ENCODE measurements around the gene ALOXE3. TPM values are rescaled to one million over a fixed set of nuclear protein-coding genes. Genes with fewer than 3 reads are reported as not detected.

The ALOXE3 gene
- total RNA-seq, 2 donors from 2014 or later, result not detected

- DNase-seq, result peak; percentile 33 to 42
Measured at GRCh38 chr17:8151641-8152111, 33.4 kb upstream of the ALOXE3 start.

GRCh38 chr17:8151120-8151640, 32.9 kb upstream of the ALOXE3 start:
- peaks cover 5 to 19% of the 10 kb centered on the region in 2 donors for H3K36me3 Mint-ChIP-seq (ENCODE audit: insufficient read depth in 2 of 2)
- H3K27me3 Mint-ChIP-seq (ENCODE audit: low read depth), result no peaks in the 10 kb centered on the region
- peak; percentile 88 to 90 for DNase-seq
- peak; percentile 46 to 51 for ATAC-seq (replicated peaks in 1 of 2)
- H3K4me3 Mint-ChIP-seq, result no peak overlapping the region
- peak overlapping the region; percentile 85 for H3K27ac Mint-ChIP-seq
- H3K4me1 Mint-ChIP-seq (ENCODE audit: low read depth), result peaks cover 11% of the 10 kb centered on the region
- no peaks in the 10 kb centered on the region for H3K9me3 Mint-ChIP-seq

More at GRCh38 chr17:8151641-8152111, 33.4 kb upstream of the ALOXE3 start:
- ATAC-seq (replicated peaks in 1 of 2), result no peak
- Mint-ChIP-seq H3K4me3 (no peak overlapping the region), H3K27me3 (ENCODE audit: low read depth) (no peaks in the 10 kb centered on the region), H3K4me1 (ENCODE audit: low read depth) (peaks cover 11% of the 10 kb centered on the region), H3K36me3 (ENCODE audit: insufficient read depth in 2 of 2) (peaks cover 3 to 16% of the 10 kb centered on the region in 2 donors), H3K9me3 (no peaks in the 10 kb centered on the region), H3K27ac (peak overlapping the region; percentile 85)

GRCh38 chr17:8150194-8151119, 32.1 kb upstream of the ALOXE3 start:
- Mint-ChIP-seq H3K27ac (peak overlapping the region; percentile 52), H3K4me1 (ENCODE audit: low read depth) (peaks cover 11% of the 10 kb centered on the region), H3K27me3 (ENCODE audit: low read depth) (no peaks in the 10 kb centered on the region), H3K4me3 (peak overlapping the region in 1 of 2 donors; percentile 58), H3K9me3 (no peaks in the 10 kb centered on the region), H3K36me3 (ENCODE audit: insufficient read depth in 2 of 2) (peaks cover 5 to 24% of the 10 kb centered on the region in 2 donors)
- DNase-seq (no peak), ATAC-seq (replicated peaks in 1 of 2) (no peak)

GRCh38 chr17:8149419-8150193, 31.3 kb upstream of the ALOXE3 start:
- peaks cover 11% of the 10 kb centered on the region for H3K4me1 Mint-ChIP-seq (ENCODE audit: low read depth)
- ATAC-seq (replicated peaks in 1 of 2), result no peak
- peaks cover 5 to 27% of the 10 kb centered on the region in 2 donors for H3K36me3 Mint-ChIP-seq (ENCODE audit: insufficient read depth in 2 of 2)
- no peaks in the 10 kb centered on the region for H3K9me3 Mint-ChIP-seq
- peak overlapping the region; percentile 57 for H3K27ac Mint-ChIP-seq
- H3K27me3 Mint-ChIP-seq (ENCODE audit: low read depth), result no peaks in the 10 kb centered on the region
- peak overlapping the region; percentile 53 to 58 for H3K4me3 Mint-ChIP-seq
- DNase-seq, result no peak

GRCh38 chr17:8148560-8148959, 30.2 kb upstream of the ALOXE3 start:
- Mint-ChIP-seq H3K4me1 (ENCODE audit: low read depth) (peaks cover 11% of the 10 kb centered on the region), H3K9me3 (no peaks in the 10 kb centered on the region), H3K27ac (no peak overlapping the region), H3K4me3 (no peak overlapping the region), H3K36me3 (ENCODE audit: insufficient read depth in 2 of 2) (peaks cover 5 to 27% of the 10 kb centered on the region in 2 donors), H3K27me3 (ENCODE audit: low read depth) (no peaks in the 10 kb centered on the region)
- DNase-seq, result no peak
- no peak for ATAC-seq (replicated peaks in 1 of 2)

- DNase-seq, result no peak
- no peaks in the 10 kb centered on the region for H3K9me3 Mint-ChIP-seq
- H3K4me3 Mint-ChIP-seq, result no peak overlapping the region
- H3K27ac Mint-ChIP-seq, result no peak overlapping the region
- peaks cover 11% of the 10 kb centered on the region for H3K4me1 Mint-ChIP-seq (ENCODE audit: low read depth)
- H3K27me3 Mint-ChIP-seq (ENCODE audit: low read depth), result no peaks in the 10 kb centered on the region
- peaks cover 5 to 27% of the 10 kb centered on the region in 2 donors for H3K36me3 Mint-ChIP-seq (ENCODE audit: insufficient read depth in 2 of 2)
- ATAC-seq (replicated peaks in 1 of 2), result no peak
Measured at GRCh38 chr17:8147805-8148404, 29.6 kb upstream of the ALOXE3 start.

- peaks cover 11% of the 10 kb centered on the region for H3K4me1 Mint-ChIP-seq (ENCODE audit: low read depth)
- H3K27me3 Mint-ChIP-seq (ENCODE audit: low read depth), result no peaks in the 10 kb centered on the region
- H3K36me3 Mint-ChIP-seq (ENCODE audit: insufficient read depth in 2 of 2), result peaks cover 5 to 27% of the 10 kb centered on the region in 2 donors
- no peak overlapping the region for H3K27ac Mint-ChIP-seq
- H3K9me3 Mint-ChIP-seq, result no peaks in the 10 kb centered on the region
- DNase-seq (no peak), ATAC-seq (replicated peaks in 1 of 2) (no peak)
- no peak overlapping the region for H3K4me3 Mint-ChIP-seq
Measured at GRCh38 chr17:8147141-8147804, 29.0 kb upstream of the ALOXE3 start.

- H3K27ac Mint-ChIP-seq, result no peak overlapping the region
- H3K9me3 Mint-ChIP-seq, result no peaks in the 10 kb centered on the region
- ATAC-seq (replicated peaks in 1 of 2) (no peak), DNase-seq (no peak)
- no peaks in the 10 kb centered on the region for H3K27me3 Mint-ChIP-seq (ENCODE audit: low read depth)
- peaks cover 6 to 29% of the 10 kb centered on the region in 2 donors for H3K36me3 Mint-ChIP-seq (ENCODE audit: insufficient read depth in 2 of 2)
- H3K4me3 Mint-ChIP-seq, result no peak overlapping the region
- peaks cover 8% of the 10 kb centered on the region for H3K4me1 Mint-ChIP-seq (ENCODE audit: low read depth)
Measured at GRCh38 chr17:8146381-8147140, 28.2 kb upstream of the ALOXE3 start.

GRCh38 chr17:8145811-8146210, 27.5 kb upstream of the ALOXE3 start:
- H3K4me1 Mint-ChIP-seq (ENCODE audit: low read depth), result peaks cover 4% of the 10 kb centered on the region
- no peaks in the 10 kb centered on the region for H3K27me3 Mint-ChIP-seq (ENCODE audit: low read depth)
- H3K36me3 Mint-ChIP-seq (ENCODE audit: insufficient read depth in 2 of 2), result peaks cover 9 to 29% of the 10 kb centered on the region in 2 donors
- ATAC-seq (replicated peaks in 1 of 2) (no peak), DNase-seq (no peak)
- no peaks in the 10 kb centered on the region for H3K9me3 Mint-ChIP-seq
- no peak overlapping the region for H3K4me3 Mint-ChIP-seq
- no peak overlapping the region for H3K27ac Mint-ChIP-seq

GRCh38 chr17:8144401-8145231, 26.3 kb upstream of the ALOXE3 start:
- ATAC-seq (replicated peaks in 1 of 2) (no peak), DNase-seq (no peak)
- Mint-ChIP-seq H3K27ac (no peak overlapping the region), H3K4me3 (no peak overlapping the region), H3K27me3 (ENCODE audit: low read depth) (no peaks in the 10 kb centered on the region), H3K36me3 (ENCODE audit: insufficient read depth in 2 of 2) (peaks cover 9 to 31% of the 10 kb centered on the region in 2 donors), H3K9me3 (no peaks in the 10 kb centered on the region), H3K4me1 (ENCODE audit: low read depth) (peaks cover 4% of the 10 kb centered on the region)

All from activated T-cell treated with anti-CD3 and anti-CD28 coated beads, Interleukin-2, amount 50 U/mL, for 72 hours (primary cell).